Activated CD4-positive, CD25-positive, alpha-beta regulatory T cell treated with anti-CD3 and anti-CD28 coated beads, Interleukin-2, amount 50 U/mL, for 24 hours (primary cell): ENCODE results near the gene ESR2.
"Not testable (repeated sequence)": the region's sequence is repeated elsewhere in the genome, so short reads cannot be mapped to it uniquely, and the experiment has no call there.

Source experiments
- ATAC-seq, 2 donors: fragments of 150-1000 bp; cut with Tn5 transposase; one replicate each; pipeline ENCODE4 v1.10.0; 2021; ENCODE audit warnings: mild to moderate bottlenecking in 1 of 2, moderate library complexity in 1 of 2

Gene ESR2

DNA sequence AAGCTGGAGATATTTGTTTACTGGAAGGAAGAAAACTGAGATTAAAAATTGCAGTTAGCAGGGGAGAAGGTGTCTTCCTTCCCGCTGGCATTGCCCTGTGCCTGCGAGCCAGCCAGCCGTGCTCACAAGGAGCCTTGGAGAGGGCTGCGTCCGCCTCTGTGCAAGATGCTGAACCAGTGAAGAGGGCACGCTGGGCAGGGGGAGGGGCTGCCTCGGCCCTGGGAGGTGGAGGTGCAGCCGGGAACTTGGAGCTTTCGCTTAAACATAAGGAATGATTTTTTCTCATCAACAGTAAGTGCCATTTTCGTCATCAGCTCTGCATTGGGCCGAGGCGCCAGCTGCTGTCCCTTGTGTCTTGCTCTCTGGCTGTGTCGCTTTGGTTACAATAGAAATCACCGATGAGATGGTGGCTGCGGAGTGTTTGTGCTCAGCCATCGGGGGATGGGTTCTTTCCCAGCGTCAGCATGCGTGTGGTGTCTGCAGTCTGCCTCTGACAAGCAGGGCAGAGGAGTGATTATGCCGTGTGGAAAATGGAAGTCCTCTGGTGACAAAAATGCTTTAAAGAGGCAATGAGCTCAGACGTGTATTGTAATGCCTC lies 97.3 kb downstream of the ESR2 start:
- peak; percentile 51 to 64 for ATAC-seq

DNA sequence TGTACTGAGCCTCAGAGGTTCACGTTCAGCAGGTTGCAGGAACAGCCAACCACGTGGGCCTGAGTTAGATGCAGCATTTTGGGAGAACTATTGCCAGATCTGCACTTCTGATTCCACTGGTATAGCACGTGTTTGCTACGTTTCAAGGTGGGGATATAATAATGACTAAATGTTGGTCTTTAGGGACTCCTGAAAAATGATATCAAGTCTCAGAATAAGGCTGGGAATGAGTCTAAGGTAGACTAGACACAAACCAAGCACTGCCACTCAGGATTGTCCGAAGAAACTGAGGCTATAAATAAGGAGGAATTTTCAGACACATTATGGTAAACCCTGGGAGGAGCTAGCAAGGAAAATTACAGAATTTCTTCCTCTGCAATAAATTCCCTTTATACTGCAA lies 98.1 kb downstream of the ESR2 start:
- ATAC-seq: no peak

DNA sequence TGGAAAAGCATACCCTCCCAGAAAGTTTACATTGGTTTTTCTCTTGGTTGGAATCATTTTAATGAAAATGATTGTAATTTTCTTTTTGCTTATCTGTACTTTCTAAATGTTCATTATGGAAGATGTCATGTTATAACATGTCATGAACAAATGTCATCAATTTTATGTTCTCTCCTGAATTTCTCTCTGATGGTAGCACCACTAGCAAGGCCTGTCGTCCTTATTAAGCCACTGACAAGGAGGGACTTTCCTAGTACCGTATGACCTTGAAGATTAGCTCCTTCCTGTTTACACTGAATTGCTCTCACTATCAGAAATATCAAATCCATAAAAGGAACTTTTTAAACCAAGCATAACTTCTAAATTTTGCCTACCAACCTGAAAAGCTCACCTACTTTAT lies 99.0 kb downstream of the ESR2 start:
- peak; percentile 67 for ATAC-seq

DNA sequence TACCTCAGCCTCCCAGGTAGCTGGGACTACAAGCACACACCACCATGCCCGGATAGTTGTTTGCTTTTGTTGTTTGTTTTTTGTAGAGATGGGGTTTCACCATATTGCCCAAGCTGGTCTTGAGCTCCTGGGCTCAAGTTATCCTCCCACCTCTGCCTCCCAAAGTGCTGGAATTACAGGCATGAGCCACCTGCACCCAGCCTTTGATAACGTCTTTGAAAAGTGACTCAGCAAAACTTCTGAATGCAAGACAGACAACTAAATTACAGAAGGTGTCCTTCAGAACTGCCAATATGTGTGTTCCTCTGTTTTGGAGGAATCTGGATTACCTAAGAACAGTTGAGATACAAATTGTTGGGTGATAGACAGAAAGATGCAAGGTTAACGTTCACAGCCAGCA lies 99.8 kb downstream of the ESR2 start:
- no peak for ATAC-seq

DNA sequence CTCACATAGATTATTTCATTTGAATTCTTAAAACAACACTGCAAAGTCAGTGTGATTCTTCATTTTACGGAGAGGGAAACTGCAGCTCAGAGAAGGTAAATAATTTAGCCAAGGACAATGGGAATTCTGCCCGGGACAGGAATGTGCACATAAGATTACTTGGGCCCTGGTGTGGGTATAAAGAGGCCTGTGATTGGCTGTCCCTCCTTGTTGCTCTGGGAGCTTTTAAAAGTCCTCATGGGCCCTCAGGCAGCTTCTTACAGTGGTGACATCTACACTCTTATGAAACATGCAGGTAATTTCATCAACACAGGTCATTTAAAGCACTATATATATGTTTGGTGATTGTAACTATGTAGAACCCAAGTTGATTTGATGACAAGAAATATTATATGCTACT lies 100.3 kb downstream of the ESR2 start:
- no peak for ATAC-seq

DNA sequence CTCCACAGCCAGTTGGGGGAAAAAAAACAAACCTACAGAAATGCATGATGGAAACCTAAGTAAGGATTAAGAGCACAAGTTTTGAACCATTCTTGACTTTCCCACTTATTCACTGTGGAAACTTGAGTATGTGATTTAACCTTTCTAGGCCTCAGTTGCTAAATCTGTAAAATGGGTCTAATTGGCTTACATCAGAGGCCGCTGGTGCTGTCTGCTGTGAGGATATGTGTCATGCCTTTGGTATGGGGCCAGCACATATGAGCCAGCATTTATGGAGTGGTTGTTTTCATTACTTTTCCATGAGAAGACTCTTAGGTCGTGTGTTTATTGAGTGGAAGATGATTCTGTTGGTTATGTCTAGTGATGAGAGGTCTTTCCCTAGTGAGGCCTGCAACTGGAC lies 102.4 kb downstream of the ESR2 start:
- ATAC-seq: no peak

DNA sequence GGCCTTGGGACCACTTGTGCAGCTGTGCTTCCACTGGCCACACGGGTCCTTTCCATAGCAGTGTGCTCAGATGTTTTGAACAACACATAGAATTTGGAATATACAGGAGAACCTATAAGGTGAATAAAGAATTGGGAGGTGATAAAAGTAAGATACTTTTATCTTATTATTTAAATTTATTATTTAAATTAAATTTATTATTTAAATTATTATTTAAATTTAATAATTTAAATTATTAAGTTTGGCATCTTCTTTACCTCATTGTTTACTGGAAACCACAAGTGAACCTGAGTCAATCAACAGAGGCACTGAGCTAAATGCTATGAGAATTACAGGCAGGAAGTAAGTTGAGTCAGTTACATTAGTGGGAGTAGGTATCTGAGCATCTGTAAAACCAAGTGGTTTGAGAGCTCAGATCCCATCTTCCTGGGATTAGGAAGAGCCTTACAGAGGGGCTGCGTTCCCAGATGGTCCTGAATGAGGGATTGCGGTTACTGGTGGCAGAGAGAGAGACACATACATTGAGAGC lies 103.1 kb downstream of the ESR2 start:
- ATAC-seq: no peak

DNA sequence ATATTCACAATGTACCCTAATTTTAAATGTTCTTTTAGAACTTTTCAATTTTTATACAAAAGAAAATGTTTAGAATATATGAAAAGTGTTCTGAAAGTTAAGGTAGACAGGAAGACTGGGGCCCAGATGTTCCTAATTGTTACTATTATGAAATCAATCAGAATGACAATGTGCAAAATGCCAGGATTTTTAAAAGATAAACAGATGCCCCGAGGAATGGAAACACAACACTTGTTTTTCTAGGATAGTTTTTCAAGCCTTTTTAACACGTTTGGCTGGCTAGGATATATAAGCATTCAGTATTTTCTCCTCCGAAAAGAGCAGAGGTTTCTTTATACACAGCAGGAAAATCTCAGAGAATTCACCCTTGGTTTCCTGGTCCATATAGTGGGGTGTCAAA lies 106.8 kb downstream of the ESR2 start:
- ATAC-seq: no peak

DNA sequence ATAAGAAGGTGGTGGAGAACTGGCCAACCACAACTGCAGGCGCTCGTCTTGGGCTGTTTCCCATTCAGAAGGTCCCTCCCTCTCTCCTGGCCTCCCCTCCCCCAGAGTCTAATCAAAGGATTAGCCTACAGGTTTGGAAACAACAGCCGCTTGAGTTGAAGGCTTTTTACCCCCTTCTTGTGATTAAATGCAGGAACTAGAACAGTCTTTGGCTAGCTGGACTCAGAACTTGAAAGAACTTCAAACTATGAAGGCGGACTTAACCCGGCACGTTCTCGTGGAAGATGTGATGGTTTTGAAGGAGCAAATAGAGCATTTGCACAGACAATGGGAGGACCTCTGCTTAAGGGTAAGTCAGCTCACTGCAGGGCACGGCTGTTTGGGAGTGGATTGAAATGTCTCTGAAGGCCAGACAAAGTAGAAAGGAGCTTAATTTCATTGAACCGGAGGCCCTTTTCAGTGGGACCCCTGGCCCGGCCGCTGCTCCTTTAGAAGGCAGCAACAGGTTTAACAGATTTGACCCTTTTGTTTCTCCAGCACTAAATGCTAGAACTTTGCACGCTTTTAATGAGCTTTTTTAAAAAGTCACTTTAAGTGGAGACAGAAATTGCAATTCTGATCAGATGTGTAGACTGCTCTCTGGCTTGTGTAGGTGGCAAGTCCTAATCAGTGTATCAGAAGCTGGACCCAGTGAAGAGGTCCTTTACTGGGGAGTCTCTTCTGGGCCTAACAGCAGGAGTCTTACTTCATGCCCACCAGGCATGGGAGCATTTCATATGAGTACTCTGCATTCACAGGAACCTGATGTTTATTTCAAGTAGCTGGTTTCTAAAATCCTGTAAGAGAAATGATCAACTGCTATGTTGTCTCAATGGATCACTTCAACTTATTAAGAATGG lies 107.7 kb downstream of the ESR2 start:
- no peak for ATAC-seq

DNA sequence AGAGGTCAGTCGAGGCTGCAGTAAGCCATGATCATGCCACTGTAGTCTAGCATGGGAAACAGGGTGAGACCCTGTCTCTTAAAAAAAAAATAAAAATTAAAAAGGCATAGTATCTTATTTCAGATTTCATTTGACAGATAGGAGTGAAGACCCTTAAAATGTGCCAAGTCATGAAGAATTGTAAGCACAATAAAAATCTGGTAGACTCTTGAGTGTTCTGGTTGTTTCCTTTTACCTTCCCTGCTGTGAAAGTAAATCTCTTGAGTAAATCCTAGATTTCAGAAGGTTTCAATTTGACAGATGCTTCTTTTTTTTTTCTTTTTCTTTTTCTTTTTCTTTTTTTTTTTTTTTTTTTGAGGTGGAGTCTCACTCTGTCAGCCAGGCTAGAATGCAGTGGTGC lies 109.0 kb downstream of the ESR2 start:
- no peak for ATAC-seq

DNA sequence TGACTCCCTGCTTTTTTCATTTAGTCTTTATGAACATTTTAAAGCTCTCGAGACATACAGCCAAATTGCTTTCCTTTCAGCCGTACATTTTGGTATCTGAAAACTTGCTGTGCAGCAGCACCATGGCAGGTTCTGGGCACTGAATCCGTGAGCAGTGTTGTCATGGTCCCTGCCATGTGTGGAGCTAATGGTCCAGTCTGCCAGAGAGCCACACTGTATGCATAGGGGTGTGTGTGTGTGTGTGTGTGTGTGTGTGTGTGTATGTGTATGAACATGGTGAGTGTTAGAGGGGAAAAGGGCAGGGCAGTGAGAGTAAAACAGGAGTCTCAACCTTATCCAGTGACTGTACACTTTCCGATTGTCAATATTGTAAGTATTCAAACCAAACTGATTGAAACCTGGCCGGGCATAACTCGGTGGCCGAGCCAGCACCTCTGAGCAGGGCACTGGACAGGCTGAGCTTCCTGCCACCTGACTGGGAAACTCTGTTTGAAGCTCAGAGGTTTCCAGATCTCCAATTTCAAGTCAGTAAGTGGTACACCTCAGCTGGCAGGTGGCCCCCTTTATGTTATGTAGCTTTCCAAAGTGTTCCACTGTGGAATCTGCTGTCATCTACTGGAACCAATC lies 110.0 kb downstream of the ESR2 start:
- ATAC-seq: no peak

DNA sequence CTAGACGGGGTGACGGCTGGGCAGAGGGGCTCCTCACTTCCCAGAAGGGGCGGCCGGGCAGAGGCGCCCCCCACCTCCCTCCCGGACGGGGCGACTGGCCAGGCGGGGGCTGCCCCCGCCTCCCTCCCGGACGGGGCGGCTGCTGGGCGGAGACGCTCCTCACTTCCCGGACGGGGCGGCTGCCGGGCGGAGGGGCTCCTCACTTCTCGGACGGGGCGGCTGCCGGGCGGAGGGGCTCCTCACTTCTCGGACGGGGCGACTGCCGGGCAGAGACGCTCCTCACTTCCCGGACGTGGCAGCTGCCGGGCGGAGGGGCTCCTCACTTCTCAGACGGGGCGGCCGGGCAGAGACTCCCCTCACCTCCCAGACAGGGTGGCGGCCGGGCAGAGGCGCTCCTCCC lies 111.3 kb downstream of the ESR2 start:
- ATAC-seq: not testable (repeated sequence)

DNA sequence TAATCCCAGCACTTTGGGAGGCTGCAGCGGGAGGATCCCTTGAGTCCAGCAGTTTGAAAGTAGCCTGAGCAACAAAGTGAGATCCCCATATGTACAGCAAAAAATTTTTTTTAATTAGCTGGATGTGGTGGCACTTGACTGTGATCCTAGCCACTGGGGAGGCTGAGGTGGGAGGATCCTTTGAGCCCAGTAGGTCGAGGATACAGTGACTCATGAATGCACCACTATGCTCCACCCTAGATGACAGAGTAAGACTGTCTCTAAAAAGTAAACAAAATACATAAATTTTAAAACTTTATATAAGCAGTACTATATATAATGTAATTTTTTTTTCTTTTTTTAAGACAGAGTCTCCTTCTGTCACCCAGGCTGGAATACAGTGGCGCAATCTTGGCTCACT lies 115.4 kb downstream of the ESR2 start:
- peak; percentile 27 to 50 for ATAC-seq

DNA sequence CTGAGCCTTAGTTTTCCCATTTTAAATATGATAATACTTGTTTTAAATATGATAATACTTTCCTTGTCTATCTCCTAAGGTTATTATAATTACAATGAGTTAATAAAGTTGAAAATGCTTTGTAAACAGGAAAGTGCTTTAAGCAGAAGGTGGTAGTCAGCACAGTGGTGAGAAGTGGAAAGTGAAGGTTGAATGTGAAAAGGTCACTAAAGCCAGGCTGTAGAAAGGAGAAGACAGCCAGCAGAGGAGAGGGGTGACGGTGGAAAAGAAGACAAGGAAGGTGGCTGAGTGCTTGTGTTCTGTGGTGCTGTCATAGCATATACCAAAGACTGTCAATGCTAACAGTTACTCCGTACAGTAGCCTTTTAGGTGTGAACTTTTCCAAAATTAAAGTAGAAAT lies 117.8 kb downstream of the ESR2 start:
- peak in 1 of 2 donors; percentile 42 for ATAC-seq

DNA sequence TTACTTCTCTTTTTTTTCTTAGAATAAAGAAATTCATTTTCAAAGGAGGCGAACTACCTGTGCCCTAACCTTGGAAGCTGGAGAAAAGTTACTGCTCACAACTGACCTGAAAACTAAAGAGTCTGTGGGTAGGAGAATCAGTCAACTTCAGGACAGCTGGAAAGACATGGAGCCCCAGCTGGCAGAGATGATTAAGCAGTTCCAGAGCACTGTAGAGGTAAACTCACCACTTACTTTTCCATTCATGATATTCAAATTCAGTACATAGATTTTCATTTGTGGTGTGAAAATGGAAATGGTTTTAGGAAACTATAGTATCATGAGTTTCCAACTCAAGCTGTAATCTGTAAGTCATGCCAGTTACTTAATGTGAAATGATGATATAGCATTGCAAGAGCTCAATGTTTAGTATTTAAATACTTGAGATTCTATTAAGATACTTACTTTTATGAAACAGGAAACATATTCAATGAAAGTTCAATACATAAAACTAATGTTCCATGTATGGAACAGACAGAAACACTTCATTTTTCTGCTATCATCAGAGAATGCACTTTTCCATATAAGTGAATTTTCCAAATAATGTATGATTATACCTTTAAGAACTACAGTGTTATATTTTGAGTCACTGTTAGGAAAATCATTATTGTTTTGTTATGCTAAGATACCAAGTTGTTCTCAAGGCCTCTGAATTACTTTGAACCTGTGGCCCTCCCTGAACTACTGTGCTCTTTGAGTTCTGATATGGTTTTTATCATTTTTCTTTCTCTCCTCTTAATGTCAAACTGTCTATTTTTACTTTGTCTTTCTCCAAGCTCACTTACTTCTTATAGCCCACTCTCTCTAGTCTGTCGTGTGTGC lies 119.0 kb downstream of the ESR2 start:
- peak; percentile 69 to 70 for ATAC-seq

DNA sequence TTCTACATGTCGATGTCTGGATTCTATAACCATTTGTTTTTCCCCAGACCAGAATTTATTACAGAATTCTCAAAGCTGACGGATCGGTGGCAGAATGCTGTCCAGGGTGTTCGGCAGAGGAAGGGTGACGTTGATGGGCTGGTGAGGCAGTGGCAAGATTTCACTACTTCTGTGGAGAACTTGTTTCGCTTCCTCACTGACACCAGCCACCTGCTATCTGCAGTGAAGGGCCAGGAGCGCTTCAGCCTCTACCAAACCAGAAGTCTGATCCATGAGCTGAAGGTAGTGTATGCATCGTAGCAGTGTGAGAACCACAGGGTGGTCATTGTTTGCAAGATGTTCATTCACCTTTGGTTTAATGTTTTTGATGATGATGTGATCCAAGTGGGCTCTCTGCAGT lies 124.0 kb downstream of the ESR2 start:
- ATAC-seq: no peak

DNA sequence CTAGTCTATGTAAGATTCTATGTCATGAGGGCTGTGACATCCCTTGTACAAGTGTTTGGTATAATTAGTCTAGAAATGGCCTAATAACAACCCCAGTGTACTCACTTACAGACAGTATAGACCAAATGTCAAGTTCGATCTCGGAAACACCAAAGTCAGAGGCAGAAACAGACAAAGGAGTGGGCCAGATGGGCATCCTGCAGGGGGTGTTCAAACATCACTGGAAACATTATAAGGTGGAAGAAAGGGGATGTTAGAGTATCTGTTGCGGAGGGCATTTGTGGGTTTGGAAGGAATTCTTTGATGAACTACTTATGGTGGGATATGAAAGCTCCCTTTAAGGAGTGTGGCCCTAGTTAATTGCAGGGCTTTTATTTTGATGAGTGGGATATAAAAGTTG lies 134.6 kb downstream of the ESR2 start:
- no peak for ATAC-seq

DNA sequence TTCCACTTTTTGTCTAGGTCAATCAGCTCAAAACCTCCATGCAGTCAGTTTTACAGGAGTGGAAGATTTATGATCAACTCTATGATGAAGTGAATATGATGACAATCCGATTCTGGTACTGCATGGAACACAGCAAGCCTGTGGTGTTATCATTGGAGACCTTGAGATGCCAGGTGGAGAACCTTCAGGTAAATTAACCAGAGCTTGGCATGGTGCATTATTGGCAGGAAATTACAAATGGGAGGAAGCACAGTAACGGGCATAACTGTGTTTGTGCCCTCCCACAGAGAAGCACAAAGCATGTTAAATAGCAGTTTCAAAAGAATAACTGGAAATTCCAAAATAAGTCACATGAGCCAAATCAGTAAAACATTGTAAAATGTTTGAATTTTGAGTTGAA lies 135.6 kb downstream of the ESR2 start:
- no peak for ATAC-seq

DNA sequence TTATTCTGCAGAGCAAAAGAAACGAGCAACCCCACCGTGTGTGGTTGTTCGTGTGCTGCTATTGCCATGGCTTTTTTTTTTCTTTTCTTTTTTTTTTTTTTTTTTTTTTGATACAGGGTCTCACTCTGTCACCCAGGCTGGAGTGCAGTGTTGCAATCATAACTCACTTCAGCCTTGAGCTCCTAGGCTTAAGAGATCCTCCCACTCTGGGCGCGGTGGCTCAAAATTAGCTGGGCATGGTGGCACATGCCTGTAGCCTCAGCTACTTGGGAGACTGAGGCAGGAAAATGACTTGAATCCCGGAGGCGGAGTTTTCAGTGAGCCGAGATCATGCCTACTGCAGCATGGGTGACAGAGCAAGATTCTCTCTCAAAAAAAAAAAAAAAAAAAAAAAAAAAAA lies 144.2 kb downstream of the ESR2 start:
- no peak for ATAC-seq

DNA sequence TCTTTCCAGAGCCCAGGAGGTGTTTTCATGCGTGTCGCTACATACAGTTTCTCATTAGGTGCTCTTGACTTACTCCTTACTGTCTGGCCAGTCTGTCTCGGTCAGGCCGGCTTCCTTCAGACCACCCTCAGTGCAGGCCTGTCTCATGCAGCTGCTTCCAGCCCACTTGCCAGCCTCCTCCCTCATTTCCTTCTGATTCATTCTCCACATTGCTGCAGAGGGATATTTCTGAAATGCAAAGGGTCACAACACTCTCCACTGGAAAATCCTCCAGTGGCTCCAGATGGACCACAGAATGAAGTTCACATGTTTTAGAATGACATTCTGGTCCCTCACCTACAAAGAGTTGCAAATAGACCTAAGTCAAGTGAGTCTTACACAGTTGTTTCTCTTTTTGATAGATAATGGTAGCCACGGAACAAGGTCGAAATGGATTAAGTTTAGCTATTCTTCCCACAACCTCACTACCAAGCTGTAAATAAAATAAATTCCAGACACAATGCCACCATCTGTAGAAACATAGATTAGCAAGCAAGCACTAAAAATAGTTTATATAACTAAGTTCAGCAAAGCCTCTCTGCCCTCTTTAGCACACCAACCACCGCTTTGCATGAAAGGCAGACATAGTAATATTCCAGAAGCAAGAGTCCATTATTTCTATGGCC lies 146.9 kb downstream of the ESR2 start:
- ATAC-seq: no peak

DNA sequence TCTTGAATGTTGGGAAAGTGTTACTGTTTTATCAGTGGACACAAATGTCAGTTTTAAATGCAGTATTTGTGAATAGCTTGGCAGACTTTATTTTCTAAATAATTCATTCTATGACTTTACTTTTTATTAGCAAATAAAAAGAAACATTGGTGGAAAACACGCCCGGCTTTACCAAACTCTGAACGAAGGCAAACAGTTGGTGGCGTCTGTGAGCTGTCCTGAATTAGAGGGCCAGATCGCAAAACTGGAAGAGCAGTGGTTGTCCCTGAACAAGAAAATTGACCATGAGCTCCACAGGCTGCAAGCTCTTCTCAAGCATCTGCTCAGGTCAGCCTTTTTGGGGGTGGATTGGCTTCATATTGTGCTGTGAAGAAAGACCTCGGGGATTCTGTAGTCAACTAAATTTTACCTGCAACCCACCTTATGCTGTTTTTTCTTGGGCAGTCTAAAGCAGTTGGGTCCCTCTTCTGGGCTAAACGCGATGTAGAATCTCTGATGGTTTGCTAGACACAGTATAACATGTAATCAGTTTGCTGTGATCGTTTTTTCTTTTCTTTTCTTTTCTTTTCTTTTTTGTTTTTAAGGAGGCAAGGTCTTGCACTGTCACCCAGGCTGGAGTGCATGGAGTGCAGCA lies 156.4 kb downstream of the ESR2 start:
- ATAC-seq: no peak

DNA sequence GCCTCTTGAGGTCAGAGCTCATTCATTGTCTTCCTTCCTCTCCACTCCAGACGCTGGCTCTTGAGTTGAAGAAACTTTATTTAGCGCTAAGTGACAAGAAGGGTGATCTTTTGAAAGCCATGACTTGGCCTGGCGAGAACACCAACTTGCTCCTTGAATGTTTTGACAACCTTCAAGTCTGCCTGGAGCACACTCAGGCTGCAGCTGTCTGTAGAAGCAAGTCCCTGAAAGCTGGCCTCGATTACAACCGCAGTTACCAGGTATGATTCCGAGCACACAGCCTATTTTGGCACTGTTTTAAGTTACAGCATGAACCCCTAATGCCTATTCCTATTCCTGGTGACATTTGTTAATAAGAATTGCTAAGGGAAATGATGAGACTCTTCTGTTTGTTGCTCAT lies 167.6 kb downstream of the ESR2 start:
- no peak for ATAC-seq
